GM12878 (cell line): ENCODE data around the gene LCA5. TPM values are rescaled to one million over a fixed set of nuclear protein-coding genes. Genes with fewer than 3 reads are reported as not detected.

Experiments used
- ATAC-seq: fragments of 200-7000 bp; cut with Tn5 transposase; 3 replicates; pipeline ENCODE4 v1.9.1; 2020; ENCODE audit warnings: mild to moderate bottlenecking, moderate library complexity
- BruUV-seq: library from RNA; stranded (reverse); fragments of 400-500 nt; replicated peaks from 2 replicates; lab custom pipeline; 2021; lab: Mats Ljungman, UMichigan
- CTCF ChIA-PET: fragments of 300-600 bp; sonication (Branson Sonifier 250); formaldehyde crosslinking; extraction: SDS; loops from one replicate; lab custom pipeline; 2021; ENCODE audit warnings: inconsistent platforms; lab: Yijun Ruan, JAX
- POLR2A ChIA-PET: fragments of 350-600 bp; formaldehyde crosslinking; extraction: SDS; loops from one replicate; lab custom pipeline; 2021; ENCODE audit warnings: inconsistent platforms; lab: Charles Lee
- RAD21 ChIA-PET: fragments of 300-600 bp; sonication (Branson Sonifier 250); formaldehyde crosslinking; loops from one replicate; lab custom pipeline; 2023; ENCODE audit warnings: antibody characterized with exemption; ENCODE audit not compliant: unreplicated experiment; lab: Charles Lee
- SMC1A ChIA-PET: fragments of 300-600 bp; sonication (Branson Sonifier 250); formaldehyde crosslinking; loops from one replicate; lab custom pipeline; 2023; ENCODE audit not compliant: unreplicated experiment, uncharacterized antibody; lab: Charles Lee
- DNase-seq: peaks from one replicate; pipeline ENCODE4 v3.0.0-alpha.2; 2011; ENCODE audit warnings: low read depth, low spot score
- FAIRE-seq: peaks from 3 replicates; lab custom pipeline; 2011; peaks lifted over from hg19 to GRCh38; lab: Jason Lieb, UNC
- H2AFZ ChIP-seq: 2 replicates; pipeline ENCODE4 v1.6.0; 2011; ENCODE audit warnings: low read depth, low read length, control low read depth; ENCODE audit not compliant: control insufficient read depth
- H3K27ac ChIP-seq: 2 replicates; pipeline ENCODE4 v1.5.1; 2011; ENCODE audit warnings: control low read depth; ENCODE audit not compliant: control insufficient read depth, insufficient read depth
- H3K27me3 ChIP-seq, 2 experiments: replicated peaks in 1 of 2; 2 replicates each; pipeline versions ENCODE4 v1.6.0 to v1.6.1; 2011; ENCODE audit warnings: low read length in 1 of 2; ENCODE audit not compliant: control insufficient read depth in 2 of 2, insufficient read depth in 2 of 2
- H3K36me3 ChIP-seq, 2 experiments: 2 replicates each; pipeline ENCODE4 v1.5.1; 2011; ENCODE audit warnings: low read length in 1 of 2; ENCODE audit not compliant: control insufficient read depth in 2 of 2, insufficient read depth in 2 of 2
- H3K4me1 ChIP-seq: 2 replicates; pipeline ENCODE4 v1.6.1; 2011; ENCODE audit warnings: mild to moderate bottlenecking, low read length, moderate library complexity, mixed read lengths; ENCODE audit not compliant: control insufficient read depth, insufficient read depth
- H3K4me2 ChIP-seq: 2 replicates; pipeline ENCODE4 v1.6.0; 2011; ENCODE audit warnings: control low read depth; ENCODE audit not compliant: control insufficient read depth, insufficient read depth
- H3K4me3 ChIP-seq: fragments of 200-600 bp; sonication (generic); 2 replicates; pipeline ENCODE4 v1.5.1; 2016
- H3K79me2 ChIP-seq: 2 replicates; pipeline ENCODE4 v1.6.0; 2011; ENCODE audit warnings: low read length; ENCODE audit not compliant: control insufficient read depth, insufficient read depth
- H3K9ac ChIP-seq: 2 replicates; pipeline ENCODE4 v1.8.0; 2011; ENCODE audit warnings: low read length, control low read depth, mixed read lengths; ENCODE audit not compliant: control insufficient read depth, insufficient read depth
- H3K9me3 ChIP-seq: replicated peaks from 3 replicates; pipeline ENCODE4 v1.5.1; 2011; ENCODE audit warnings: mild to moderate bottlenecking, low read length; ENCODE audit not compliant: control insufficient read depth, insufficient read depth
- H4K20me1 ChIP-seq: 2 replicates; pipeline ENCODE4 v1.6.0; 2011; ENCODE audit not compliant: control insufficient read depth, insufficient read depth
- BCLAF1 ChIP-seq: fragments of 450-650 bp; IDR thresholded peaks from 2 replicates; pipeline ENCODE4 v1.6.1; 2017; ENCODE audit warnings: antibody characterized with exemption, mild to moderate bottlenecking, moderate library complexity
- CBX3 ChIP-seq: fragments of 200-600 bp; sonication (generic); IDR thresholded peaks from 2 replicates; pipeline ENCODE4 v1.6.1; 2016; ENCODE audit warnings: low read depth, borderline replicate concordance
- ETV6 ChIP-seq, 2 experiments: fragments of 450-650 bp in 1 of 2; IDR thresholded peaks in 1 of 2; conservative IDR thresholded peaks in 1 of 2; 2 replicates each; pipeline ENCODE4 v1.6.1; 2014; ENCODE audit warnings: antibody characterized with exemption in 1 of 2, borderline replicate concordance in 1 of 2, low read depth in 1 of 2, mild to moderate bottlenecking in 1 of 2, moderate library complexity in 1 of 2
- POLR2A ChIP-seq: IDR thresholded peaks from 2 replicates; pipeline ENCODE4 v1.6.1; 2011; ENCODE audit warnings: low read depth, mild to moderate bottlenecking, low read length
- RCOR1 ChIP-seq: conservative IDR thresholded peaks from 2 replicates; pipeline ENCODE4 v1.6.1; 2012; ENCODE audit warnings: low read depth, low read length, improper control_type of control experiment
- RFX5 ChIP-seq: IDR thresholded peaks from 2 replicates; pipeline ENCODE4 v1.6.1; 2011; ENCODE audit warnings: low read depth, low read length, improper control_type of control experiment
- SMAD1 ChIP-seq: fragments of 450-650 bp; IDR thresholded peaks from 2 replicates; pipeline ENCODE4 v1.6.1; 2018; ENCODE audit warnings: mild to moderate bottlenecking, low read depth; ENCODE audit not compliant: partially characterized antibody
- TCF12 ChIP-seq: IDR thresholded peaks from 2 replicates; pipeline ENCODE4 v1.6.1; 2011; ENCODE audit warnings: low read depth, mild to moderate bottlenecking, low read length
- WGBS: methylation state at CpG from one replicate; pipeline ENCODE4 v1.1.6; 2016; ENCODE audit warnings: low lambda C conversion rate; ENCODE audit not compliant: insufficient replicate concordance, insufficient coverage; ENCODE audit errors: missing lambda C conversion rate; 5-methylcytosine and 5-hydroxymethylcytosine counted together
- in situ Hi-C: fragments of 300-500 bp; cut with MboI; formaldehyde crosslinking; loops from 9 replicates; pipeline ENCODE4 v1.14.3; 2018; ENCODE audit warnings: mixed read lengths
- intact Hi-C: fragments of 100-400 bp; cut with micrococcal nuclease; formaldehyde crosslinking; loops from one replicate; pipeline ENCODE4 v1.14.2; 2022; ENCODE audit not compliant: unreplicated experiment
- polyA plus RNA-seq, 11 experiments: library from polyadenylated mRNA; depleted of rRNA in 4 of 11; unstranded in 6 of 11; stranded (reverse) in 5 of 11; fragments of >200 nt; fragmentation: Nextera tagmentation in 4 of 11; fragmentation: Illumina TruSeq in 1 of 11; extraction: Ambion mirVana in 4 of 11; extraction: Trizol in 1 of 11; gene quantifications; 1 replicate in 1 of 11; 2 replicates in 10 of 11; pipeline versions ENCODE4 v1.2.1 to v1.2.3, GENCODE V29; 2011 to 2016; ENCODE audit warnings: inconsistent platforms in 2 of 11, missing spikeins in 2 of 11, low read depth in 1 of 11
- total RNA-seq, 4 experiments: library from RNA; depleted of rRNA in 3 of 4; stranded (reverse); fragments of >200 nt in 3 of 4; fragmentation: Illumina TruSeq in 1 of 4; extraction: Trizol in 1 of 4; gene quantifications; 2 replicates each; pipeline versions ENCODE4 v1.2.1 to v1.2.3, GENCODE V29; 2013 to 2021
- TF ChIP-seq, protein P1 (sequence below): IDR thresholded peaks from 2 replicates; pipeline ENCODE4 v1.6.1; 2011; ENCODE audit warnings: low read depth, mild to moderate bottlenecking, low read length, moderate library complexity, borderline replicate concordance; ENCODE audit errors: extremely low read depth

LCA5 gene
- total and polyA plus RNA-seq, 10 of the 15 experiments (the other 5 are each of a cell fraction or from before 2014, with no cell fraction given): 0.13 to 0.45 (median 0.27) TPM

DNA sequence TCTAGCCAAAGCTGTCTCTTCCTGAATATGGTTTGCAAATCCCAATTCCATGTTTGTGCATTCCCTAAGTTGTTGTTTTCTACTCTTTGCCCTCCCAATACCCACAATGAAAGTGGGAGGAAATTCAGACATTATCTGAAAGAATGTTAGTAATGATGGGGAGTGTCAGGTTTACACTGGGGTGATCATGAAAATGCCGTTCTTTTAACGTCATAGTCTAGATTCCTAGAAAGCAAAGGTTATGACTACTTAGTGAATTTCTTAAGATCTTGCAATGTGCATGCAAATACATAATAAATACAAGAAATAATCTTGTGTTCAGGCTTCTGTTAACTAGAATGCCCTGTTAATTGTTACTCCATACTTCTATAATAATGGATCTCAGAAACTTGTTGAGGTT lies 101.0 kb downstream of the LCA5 start:
- H3K4me2 ChIP-seq: no peak overlapping the region
- H3K36me3 ChIP-seq: no peaks in the 10 kb centered on the region
- RAD21 ChIA-PET: interaction anchor here (1.2 kb wide), 1 partner anchor 17 kb away, joined by 3 read pairs; no protein-coding TSS in a partner anchor
- no peak for FAIRE-seq
- H3K9me3 ChIP-seq: no peaks in the 10 kb centered on the region
- BruUV-seq: no TSS peak
- WGBS: 93% methylated on average over 2 of the region's 2 CpGs
- in situ Hi-C loops (no loop called here), intact Hi-C loops (no loop called here)
- SMC1A ChIA-PET: interaction anchor here (1.0 kb wide), 1 partner anchor 61 kb away, joined by 3 read pairs; no protein-coding TSS in a partner anchor
- H2AFZ ChIP-seq: no peak overlapping the region
- ATAC-seq: no peak
- H3K27me3 ChIP-seq: no peaks in the 10 kb centered on the region
- no peak overlapping the region for H3K4me3 ChIP-seq
- no peak for TF ChIP-seq SMAD1
- TF ChIP-seq ETV6 (conservative IDR thresholded peaks at IDR 0.05 in 1 of 2, IDR thresholded peaks at IDR 0.05 in 1 of 2; ENCODE audit: borderline replicate concordance in 1 of 2, low read depth in 1 of 2): no peak
- TF ChIP-seq RCOR1: no peak
- no peak for TF ChIP-seq CBX3
- TF ChIP-seq RFX5: no peak
- TF ChIP-seq BCLAF1: no peak
- TF ChIP-seq POLR2A: no peak
- TF ChIP-seq, protein P1, sequence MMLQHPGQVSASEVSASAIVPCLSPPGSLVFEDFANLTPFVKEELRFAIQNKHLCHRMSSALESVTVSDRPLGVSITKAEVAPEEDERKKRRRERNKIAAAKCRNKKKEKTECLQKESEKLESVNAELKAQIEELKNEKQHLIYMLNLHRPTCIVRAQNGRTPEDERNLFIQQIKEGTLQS: no peak
- TF ChIP-seq TCF12: no peak
- no peaks in the 10 kb centered on the region for H3K4me1 ChIP-seq
- DNase-seq: no peak
- no peak overlapping the region for H3K9ac ChIP-seq
- CTCF ChIA-PET: no interaction called here
- POLR2A ChIA-PET: no interaction called here
- no peaks in the 10 kb centered on the region for H4K20me1 ChIP-seq
- H3K79me2 ChIP-seq: no peaks in the 10 kb centered on the region
- H3K27ac ChIP-seq: no peak overlapping the region
